ENCODE results near the gene SKA1.

SKA1 gene, protein sequence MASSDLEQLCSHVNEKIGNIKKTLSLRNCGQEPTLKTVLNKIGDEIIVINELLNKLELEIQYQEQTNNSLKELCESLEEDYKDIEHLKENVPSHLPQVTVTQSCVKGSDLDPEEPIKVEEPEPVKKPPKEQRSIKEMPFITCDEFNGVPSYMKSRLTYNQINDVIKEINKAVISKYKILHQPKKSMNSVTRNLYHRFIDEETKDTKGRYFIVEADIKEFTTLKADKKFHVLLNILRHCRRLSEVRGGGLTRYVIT

DNA sequence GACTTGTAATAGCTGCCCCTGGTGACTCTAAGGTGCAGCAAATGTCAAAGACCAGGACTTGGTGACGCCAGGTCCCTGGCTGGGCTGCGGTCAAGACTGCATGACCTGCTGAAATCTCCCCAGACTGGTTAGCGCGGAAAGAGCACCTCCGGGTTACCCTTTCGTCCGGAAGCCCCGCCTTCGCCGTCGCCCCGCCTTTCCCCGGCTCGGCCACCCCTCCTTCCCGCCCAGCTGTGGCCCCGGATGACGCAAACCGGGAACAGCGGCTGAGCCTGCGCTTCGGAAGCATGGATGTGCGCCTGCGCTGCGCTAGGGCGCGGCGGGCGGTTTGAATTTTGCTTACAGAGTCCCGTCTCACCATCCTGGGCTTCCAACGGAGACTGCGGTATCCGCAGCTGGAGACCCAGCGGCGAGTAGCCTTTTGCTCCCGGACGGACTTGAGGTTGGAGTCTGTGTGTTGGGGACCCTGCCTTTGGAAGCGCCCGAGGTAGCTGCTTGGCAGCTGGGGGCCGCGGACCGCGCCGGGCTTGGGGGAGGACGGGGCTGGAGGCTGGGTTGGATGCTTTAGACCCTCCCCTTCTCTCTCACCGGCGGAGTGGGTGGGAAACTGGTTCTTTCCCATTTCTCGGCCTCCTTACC lies at the start of gene SKA1:
TSS of gene SKA1 (plus strand) at position 294 of the 639 bp plus-strand sequence. CDS start 785 bp downstream, outside the sequence.
- DNase-seq (ENCODE audit: low spot score): peak; percentile 92

DNA sequence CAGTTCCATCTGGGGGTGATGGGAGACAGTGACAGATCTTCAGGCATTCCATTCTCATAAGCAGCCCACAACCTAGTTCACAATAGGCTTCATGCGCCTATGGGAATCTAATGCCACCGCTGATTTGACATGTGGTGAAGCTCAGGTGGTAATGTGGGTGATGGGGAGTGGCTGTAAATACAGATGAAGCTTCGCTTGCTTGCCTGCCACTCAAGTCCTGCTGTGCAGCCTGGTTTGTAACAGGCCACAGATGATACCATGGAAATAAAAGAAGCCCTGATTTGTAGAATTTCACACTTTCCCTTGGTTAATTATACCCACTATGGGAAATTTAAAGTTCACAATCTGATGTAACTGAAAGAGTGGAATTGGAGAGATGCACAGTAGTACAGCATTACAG lies 46.9 kb upstream of the SKA1 start:
- no peak for DNase-seq (ENCODE audit: low spot score)

DNA sequence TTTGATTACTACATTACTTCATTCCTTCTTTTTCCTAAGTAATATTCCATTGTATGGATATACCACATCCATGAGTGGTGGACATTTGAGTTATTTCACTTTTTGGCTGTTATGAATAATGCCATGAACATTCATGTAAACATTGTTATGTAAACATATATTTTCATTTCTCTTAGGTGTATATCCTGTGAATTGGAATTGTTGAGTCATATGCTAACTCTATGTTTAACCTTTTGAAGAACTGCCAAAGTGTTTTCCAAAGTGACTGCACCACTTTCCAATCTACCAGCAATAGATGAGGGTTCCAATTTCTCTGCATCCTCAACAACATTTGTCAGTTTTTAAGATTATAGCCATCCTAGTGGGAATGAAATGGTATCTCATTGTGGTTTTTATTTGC lies 44.7 kb upstream of the SKA1 start:
- DNase-seq (ENCODE audit: low spot score): no peak

DNA sequence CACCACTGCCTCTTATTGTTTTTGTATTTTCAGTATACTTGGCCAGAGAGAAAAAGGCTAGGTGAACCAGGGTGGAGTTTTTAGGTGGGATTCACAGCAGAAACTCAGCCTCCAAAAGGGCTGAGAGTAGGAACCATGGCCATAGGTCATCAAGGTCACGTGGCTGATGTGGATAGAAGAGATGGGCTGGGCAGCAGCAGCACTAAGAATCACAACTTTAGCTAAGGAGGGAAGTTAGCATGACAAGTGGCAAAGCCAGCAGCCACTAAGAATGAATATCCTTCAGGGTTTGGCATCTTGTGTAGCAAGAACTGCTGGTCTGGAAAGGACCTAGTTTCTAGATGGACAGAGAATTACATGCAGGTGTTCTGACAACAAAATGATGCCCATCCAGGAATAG lies 43.2 kb upstream of the SKA1 start:
- no peak for DNase-seq (ENCODE audit: low spot score)

DNA sequence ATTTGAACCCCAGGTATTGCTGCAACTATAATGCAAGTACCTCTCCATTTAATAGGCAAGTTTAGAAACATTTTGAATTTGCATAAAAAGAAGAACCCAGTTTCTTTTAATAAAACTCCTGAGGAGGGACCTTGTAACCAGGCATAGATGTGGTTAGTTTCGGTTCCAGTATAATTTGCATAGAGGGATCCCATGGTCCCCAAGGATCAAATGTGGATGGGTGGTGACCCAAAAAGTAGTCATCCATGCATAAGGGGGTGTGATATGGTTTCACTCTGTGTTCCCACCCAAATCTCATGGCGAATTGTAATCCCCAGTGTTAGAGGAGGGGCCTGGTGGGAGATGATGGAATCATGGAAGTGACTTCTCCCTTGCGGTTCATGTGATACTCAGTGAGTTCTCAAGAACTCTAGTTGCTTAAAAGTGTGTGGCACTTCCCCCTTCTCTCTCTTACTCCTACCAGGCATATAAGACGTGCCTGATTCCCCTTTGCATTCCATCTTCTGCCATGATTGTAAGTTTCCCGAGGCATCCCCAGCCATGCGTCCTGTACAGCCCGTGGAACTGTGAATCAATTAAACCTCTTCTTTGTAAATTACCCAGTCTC lies 40.2 kb upstream of the SKA1 start:
- DNase-seq (ENCODE audit: low spot score): no peak

DNA sequence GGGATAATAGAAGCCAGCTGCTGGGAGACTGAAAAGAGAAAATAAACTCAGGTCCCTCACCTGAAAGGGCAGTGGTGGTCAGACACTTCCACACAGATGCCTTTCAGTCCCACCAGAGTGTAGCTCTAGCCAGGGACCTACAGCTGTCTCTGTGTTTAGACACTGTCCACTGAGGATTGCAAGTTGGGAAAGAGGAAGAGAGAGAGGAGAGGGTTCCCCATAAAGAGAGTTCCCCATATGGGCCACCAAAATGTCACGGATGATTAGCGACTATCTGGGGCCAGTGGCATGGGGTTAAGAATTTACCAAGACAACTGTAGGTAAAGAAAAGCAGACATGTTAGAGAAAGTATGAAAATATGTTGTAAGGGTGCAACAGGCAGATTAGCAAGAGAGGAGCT lies 36.7 kb upstream of the SKA1 start:
- DNase-seq (ENCODE audit: low spot score): no peak

DNA sequence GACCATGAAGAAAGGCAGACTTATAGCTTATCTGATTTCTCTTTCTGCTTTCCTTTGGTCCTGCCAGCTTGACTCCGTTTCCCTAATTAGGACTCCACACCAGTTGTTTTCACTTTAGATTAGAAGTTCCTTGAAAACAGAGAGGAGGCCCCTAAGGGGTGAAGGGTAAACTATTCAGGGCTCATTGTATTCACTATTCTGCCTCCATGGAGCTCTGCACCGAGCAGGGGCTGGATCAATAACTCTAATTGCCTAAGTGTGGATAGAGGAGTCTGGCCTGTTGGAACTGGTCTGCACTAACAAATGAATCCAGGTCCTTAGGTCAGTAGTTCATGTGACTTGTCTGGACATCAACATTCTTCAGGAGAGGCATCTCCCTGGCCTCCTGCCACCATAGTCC lies 36.1 kb upstream of the SKA1 start:
- DNase-seq (ENCODE audit: low spot score): no peak

DNA sequence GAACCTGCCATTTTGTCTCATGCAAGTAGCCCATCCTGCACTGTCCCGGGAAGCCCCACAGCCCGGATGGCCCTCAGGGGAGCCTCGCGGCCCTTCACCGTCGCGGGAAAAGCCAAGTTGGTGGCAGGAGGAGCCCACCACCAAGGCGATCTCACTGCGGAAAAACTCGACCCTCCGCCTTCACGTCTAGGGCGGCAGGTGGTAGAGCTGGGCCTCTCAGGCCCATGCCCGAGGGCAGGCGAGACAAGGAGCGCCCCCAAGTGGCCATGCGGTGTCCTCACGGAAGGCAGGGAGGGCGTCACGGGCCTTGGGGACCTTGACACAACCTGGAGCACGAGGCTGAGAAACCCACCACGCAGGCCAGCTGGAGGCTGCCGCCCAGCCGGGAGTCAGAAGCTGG lies 34.8 kb upstream of the SKA1 start:
- DNase-seq (ENCODE audit: low spot score): no peak

DNA sequence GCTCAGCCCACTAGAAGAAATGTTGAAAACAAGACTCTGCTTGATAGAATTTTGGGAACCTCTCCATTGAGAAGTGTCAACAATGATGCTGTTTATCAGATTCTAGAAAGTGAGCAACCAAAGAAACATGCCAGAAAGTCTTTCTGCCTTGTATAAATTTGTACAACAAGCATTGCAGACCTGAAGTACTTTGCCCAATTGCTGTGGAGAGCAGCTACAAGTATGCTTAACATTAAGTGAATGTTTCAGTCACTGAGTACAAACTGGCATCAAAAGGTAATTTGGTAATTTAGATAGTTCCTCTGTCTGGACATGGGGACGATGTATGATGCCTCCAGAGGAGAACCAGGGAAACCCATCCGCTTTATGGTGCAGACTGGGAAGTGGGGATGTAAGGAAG lies 33.4 kb upstream of the SKA1 start:
- DNase-seq (ENCODE audit: low spot score): no peak

DNA sequence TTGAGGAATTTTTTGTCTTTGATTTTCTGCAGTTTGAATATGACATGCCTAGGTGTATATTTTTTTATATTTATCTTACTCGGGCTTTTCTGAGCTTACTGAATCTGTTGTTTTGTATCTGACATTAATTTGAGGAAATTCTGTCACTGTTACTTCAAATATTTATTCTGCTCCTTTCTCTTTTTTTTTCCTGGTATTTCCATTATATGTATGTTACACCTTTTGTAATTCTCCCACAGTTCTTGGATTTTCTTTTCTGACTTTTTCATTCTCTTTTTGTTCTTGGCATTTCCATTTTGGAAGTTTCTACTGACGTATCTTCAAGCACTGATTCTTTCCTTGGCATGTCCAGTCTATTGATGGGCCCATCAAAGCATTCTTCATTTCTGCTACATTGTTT lies 24.1 kb upstream of the SKA1 start:
- DNase-seq (ENCODE audit: low spot score): no peak

DNA sequence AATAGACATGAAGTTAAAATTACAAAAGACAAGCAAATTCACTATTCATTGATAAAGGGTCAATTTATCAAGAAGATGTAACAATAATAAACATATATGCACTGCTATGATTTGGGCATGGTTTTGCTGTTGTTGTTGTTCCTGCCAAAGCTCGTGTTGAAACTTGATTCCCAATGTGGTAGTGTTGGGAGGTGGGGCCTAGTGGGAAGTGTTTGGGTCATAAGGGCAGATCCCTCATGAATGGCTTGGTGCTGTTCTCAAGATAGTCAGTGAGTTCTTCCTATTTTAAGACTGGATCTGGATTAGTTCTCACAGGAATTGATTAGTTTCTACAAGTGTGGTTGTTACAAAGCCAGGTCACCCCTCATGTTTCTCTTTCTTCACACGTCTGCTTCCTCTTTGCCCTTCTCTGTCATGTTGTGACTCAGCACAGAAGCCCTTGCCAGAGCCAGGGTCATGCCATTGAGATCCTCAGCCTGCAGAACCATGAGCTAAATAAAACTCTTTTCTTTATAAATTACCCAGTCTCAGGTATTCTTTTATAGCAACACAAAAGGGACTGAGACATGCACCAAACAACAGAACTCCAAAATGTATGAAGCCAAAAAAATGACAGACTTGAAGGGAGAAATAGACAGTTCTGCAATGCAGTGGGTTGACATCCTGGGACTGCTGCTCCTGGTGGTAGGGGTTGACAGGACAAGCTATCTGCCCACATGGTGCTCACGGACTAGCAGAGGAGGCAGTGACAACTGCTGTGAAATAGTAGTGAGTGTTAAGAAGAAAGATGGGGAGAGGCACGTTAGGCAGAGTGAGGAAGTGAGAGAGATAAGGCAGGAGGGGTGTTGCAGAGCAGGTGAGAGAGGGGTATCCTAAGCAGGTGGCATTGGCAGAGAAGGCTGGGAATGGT lies 18.6 kb upstream of the SKA1 start:
- DNase-seq (ENCODE audit: low spot score): no peak

DNA sequence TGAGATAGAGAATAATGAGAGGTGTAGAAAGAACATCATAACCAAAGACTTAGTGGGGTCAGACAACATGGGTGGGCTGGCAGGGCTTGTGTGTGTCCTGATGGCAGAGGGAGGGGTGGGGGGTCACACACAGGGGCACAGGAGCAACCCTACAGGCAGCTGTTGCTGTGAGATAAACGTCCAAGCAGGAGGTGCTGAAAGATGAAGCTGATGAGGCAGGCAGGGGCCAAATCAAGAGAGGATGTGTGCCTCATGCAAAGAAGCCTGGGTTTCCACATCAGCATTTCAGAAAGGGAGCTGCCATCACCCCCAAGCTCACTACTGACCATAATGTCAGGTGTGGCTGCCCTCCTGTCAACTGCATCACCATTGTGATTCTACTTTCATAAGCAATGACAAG lies 16.0 kb upstream of the SKA1 start:
- no peak for DNase-seq (ENCODE audit: low spot score)

DNA sequence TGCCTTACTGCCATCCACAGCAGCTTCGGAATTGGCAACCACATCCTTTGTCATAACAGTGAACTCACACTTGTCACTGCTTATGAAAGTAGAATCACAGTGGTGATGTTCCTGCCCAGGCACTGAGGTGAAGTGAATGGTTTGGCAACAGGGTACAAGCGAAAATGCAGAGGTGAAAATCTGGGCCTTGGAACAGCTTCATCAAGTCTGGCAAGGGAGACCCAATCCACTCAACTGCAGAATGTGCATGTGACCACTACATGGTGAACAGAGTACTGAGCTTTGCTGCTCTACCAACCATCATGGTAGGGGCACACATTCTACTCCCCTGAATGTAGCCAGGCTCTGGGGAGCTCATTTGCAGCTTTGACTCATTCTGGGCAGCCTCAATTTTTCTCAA lies 15.0 kb upstream of the SKA1 start:
- no peak for DNase-seq (ENCODE audit: low spot score)

DNA sequence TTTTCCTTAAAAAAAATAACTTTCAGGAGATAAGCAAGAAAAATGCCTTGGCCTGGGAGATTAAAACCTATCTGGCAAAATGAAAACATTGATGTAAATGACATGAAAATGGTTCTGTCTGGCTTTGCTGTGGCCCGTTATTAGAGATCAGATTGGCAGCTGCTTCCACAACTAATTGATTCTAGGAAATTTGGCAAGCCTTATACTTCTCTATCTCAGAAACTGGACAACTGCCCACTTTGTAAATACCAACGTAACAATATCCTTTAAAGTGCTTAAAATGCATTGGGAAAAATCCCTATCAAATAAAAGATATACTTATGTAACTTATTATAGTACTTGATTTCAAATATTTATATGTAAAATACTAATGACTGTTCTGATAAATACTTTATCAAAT lies 14.2 kb upstream of the SKA1 start:
- no peak for DNase-seq (ENCODE audit: low spot score)

DNA sequence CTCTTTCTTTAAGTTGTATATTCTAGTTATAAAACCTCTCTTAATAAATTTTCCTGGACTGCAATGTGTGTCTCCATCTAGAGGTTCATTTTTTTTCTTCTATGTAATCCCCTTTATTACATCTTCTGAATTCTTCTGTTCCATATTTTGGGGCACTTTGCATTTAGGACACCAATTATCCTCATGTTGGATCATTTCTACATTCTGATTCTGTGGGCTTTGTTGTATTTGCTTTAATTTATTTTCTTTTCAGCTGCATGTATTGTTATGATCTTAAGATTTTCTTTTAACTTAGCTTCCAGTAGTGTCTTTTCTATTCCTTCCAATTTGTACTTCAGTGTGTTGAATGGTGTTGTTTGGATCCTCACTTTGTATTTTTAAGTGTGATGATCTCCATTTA lies 5.2 kb upstream of the SKA1 start:
- no peak for DNase-seq (ENCODE audit: low spot score)

DNA sequence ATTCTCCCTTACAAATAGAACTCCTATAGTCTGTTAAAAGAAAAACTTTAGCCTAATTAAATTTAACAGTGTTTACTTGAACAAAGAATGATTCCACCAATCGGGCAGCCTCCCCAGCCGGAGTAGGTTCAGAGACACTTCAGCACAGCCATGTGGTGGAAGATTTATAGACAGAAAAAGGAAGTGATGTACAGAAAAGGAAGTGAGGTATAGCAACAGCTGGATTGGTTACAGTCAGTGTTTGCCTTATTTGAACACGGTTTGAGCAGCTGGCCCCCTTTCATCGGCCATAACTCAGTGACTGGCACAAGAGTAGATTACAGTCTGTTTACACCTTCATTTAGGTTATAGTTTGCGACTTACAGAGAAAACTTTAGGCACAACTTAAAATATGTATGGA lies 2.1 kb upstream of the SKA1 start:
- DNase-seq (ENCODE audit: low spot score): no peak

DNA sequence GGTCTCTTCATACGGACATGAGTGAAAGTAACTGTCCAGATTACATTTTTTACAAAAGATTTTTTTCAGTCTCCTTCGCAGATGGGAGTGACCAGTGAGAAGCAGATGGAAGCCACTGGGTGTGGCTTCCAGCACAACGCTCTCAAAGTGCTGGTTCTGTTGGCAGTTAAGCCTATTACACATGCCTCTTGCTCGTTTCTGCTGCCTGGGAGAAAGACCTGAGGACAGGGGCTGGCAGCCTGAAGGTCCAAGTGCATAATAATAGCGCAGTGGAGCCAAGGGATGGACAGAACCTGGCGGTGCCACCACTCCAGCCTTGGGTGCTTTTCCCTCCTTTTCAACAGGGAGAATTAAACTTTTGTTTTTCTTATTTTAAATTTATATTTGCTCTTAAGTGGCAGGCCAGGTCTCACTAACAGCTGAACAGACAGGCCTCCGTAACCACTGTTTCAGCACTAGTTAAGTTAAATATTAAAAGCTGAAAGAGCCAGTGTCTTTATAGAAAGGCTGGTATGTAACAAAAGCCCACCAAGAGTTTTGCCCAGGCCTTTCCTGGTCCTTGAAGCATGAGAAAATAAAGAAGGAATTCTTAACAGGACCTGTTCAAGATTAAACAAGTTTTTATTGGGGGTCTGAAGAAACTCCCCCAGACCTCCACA lies 1.2 kb upstream of the SKA1 start:
- no peak for DNase-seq (ENCODE audit: low spot score)

DNA sequence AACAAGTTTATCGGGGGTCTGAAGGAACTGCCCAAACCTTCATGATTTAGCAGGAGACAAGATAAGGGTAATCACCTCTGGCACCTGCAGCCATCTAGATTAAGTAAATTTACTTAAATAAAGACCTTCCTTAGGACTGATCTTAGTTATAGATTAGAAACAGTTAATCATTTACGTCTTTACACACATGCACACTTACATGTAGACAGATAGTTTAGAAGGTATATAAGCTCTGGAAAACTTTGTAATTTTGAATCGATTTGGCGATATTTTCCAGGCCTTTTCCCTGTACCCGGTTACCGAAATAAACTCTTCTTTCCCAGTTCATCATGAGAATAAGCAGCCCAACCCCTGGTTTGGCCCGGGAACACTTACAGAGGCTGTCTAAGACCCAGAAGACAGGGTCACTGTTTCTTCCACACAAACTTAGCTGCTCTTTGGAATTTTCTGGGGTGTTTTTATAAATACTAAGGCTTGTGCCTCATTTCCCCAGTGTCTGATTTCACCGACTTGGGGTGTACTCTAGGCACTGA lies 560 bp upstream of the SKA1 start:
- no peak for DNase-seq (ENCODE audit: low spot score)

DNA sequence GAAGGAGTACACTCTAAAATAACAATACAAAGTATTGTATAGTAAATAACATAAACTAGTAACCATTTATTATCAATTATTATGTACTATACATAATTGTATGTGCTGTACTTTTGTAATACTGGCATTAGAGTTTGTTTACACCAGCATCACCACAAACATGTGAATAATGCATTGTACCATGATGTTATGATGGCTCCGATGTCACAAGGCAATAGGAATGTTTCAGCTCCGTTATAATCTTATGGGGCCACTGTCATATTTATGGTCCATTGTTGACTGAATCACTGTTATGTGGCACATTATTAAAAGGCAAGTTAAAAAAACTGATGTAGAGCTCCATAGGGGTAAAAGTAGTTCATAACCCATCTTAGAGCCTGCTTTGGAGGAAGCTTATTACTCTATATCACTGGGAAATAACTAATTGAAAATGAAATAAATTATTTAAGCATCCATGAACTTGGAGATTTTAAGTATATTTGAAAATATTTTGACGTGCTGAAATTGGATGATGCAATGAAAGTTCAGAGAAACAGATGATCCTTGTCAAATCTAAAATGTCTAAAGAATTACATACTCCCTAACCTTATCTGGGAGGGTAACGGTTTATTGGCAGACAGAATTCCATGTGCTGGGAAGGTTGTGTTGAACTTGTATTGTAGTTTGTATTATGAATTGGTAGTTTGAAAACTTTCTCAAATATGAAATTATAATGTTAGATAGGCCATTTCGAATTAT lies 2.4 kb downstream of the SKA1 start:
- no peak for DNase-seq (ENCODE audit: low spot score)

DNA sequence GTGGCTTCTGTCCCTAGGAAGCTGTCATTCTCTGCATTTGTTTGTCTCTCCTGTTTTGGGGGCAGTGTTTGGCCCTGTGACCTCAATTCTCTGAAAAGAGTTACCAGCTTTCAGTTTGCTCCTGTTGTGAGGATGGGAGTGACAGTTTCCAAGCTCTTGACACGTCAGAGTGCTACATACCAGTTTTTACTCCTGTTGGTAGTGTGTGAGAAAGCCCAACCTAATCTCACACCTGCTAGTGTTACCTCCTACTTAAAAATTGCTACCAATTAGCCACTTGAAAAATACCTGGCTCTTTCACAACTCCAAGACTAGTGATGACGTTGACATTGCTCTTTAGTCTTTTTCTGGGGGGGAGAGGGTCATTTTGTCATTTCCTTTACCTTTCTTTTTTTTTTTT lies 14.1 kb downstream of the SKA1 start:
- no peak for DNase-seq (ENCODE audit: low spot score)

DNA sequence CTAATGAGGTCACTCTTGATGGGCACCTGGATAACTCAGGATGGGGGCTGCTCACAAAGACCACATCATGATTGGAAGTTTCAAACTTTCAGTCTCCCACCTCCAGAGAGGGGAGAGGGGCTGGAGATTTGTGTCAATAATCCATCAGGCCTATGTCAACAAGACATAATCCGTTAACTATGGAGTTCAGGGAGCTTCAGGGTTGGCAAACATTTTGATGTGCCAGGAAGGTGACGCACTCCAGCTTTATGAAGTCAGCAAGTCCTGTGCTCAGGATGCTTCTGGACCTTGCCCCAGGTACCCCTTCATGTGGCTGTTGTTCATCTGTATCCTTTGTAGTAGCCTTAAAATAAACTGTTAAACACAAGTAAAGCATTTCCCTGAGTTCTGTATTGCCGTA lies 19.0 kb downstream of the SKA1 start:
- DNase-seq (ENCODE audit: low spot score): no peak
